ENCODE measurements around the gene AP5Z1. TPM values are rescaled to one million over a fixed set of nuclear protein-coding genes. Genes with fewer than 3 reads are reported as not detected.

AP5Z1 gene
- total RNA-seq, 4 donors from 2014 or later, result 25.7 to 37.3 (median 31.5) TPM

GRCh38 chr7:4744391-4745264 lies 30.8 kb upstream of the AP5Z1 start:
- Histone ChIP-seq H3K27me3 (no peaks in the 10 kb centered on the region), H3K4me3 (peak overlapping the region; percentile 36 to 53 (median 40)), H3K36me3 (peaks cover 15 to 41% (median 29%) of the 10 kb centered on the region in 4 donors), H3K9me3 (no peaks in the 10 kb centered on the region), H3K27ac (replicated peaks in 1 of 4) (peak overlapping the region; percentile 86 to 94 (median 90)), H3K4me1 (peaks cover 52 to 81% (median 72%) of the 10 kb centered on the region in 4 donors)
- WGBS, result 17% methylated on average over 28 of the region's 31 CpGs
- intact Hi-C loops (cut with DNase I), result loop anchor here (2.0 kb wide), 1 partner anchor 62 kb away; the partner anchor contains the start of gene FOXK1
- TF ChIP-seq POLR2A (IDR thresholded peaks at IDR 0.05; ENCODE audit: low read depth), result peak; percentile 2
- TF ChIP-seq EP300 (IDR thresholded peaks at IDR 0.05), result peak; percentile 6
- TF ChIP-seq CTCF (IDR thresholded peaks at IDR 0.05), result no peak
- peak; percentile 89 to 94 for TF ChIP-seq POLR2AphosphoS5 (IDR thresholded peaks at IDR 0.05)
- peak; percentile 99 for DNase-seq (ENCODE audit: extremely low spot score)

GRCh38 chr7:4745265-4745919 lies 30.0 kb upstream of the AP5Z1 start:
- H3K27ac ChIP-seq (replicated peaks in 1 of 4), result peak overlapping the region; percentile 86 to 94 (median 90)
- DNase-seq (ENCODE audit: extremely low spot score), result no peak
- H3K36me3 ChIP-seq, result peaks cover 15 to 47% (median 30%) of the 10 kb centered on the region in 4 donors
- no peaks in the 10 kb centered on the region for H3K9me3 ChIP-seq
- H3K4me1 ChIP-seq, result peaks cover 45 to 79% (median 66%) of the 10 kb centered on the region in 4 donors
- WGBS, result 10% methylated on average over 18 of the region's 18 CpGs
- peak overlapping the region; percentile 36 to 53 (median 40) for H3K4me3 ChIP-seq
- TF ChIP-seq CTCF (IDR thresholded peaks at IDR 0.05) (no peak), EP300 (IDR thresholded peaks at IDR 0.05) (no peak), POLR2AphosphoS5 (IDR thresholded peaks at IDR 0.05) (no peak), POLR2A (IDR thresholded peaks at IDR 0.05; ENCODE audit: low read depth) (no peak)
- intact Hi-C loops (cut with DNase I), result loop anchor here (2.0 kb wide), 1 partner anchor 63 kb away; the partner anchor contains the start of gene FOXK1
- H3K27me3 ChIP-seq, result no peaks in the 10 kb centered on the region

DNA sequence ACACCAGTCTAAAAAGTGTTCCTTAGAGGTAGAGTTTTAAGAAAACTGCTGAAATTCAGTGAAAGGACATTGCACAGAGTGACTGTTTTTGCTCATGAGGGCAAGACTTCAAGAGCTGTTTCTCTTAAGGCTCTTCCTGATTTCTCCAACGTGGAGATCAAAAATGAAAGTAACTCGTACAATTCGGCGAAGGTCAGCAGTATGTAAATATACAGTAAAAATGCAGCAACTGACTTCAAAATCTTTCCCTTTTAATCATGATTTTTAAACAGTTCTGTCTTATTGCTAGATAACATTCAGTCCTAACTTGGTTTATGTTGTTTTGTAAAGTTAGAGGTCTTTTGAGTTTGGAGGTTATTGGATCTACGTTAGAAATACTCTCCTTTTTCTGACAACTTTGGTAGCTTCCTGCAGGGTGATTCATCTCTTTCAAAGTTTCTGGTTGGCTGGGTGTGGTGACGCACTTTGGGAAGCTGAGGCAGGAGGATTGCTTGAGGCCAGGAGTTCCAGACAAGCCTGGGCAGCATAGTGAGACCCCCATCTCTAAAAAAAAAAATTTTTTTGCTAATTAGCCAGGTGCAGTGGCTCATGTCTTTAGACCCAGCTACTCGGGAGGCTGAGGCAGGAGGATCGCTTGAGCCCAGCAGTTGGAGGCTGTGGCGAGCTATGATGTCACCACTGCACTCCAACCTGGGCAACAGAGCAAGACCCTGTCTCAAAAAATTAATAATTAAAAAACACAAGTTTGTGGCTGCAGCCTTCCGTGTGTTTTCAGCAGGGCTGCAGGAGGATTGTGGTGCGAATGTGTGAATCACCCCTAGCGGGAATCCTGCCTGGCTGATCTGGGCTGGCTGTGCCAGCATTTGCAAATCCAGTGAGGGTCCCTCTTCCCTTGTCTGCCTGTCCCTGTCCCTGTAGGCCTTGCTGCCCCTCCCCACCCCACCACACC lies 29.2 kb upstream of the AP5Z1 start:
- no peaks in the 10 kb centered on the region for H3K27me3 ChIP-seq
- H3K4me1 ChIP-seq, result peaks cover 45 to 75% (median 64%) of the 10 kb centered on the region in 4 donors
- no peak for DNase-seq (ENCODE audit: extremely low spot score)
- TF ChIP-seq CTCF (IDR thresholded peaks at IDR 0.05) (no peak), POLR2AphosphoS5 (IDR thresholded peaks at IDR 0.05) (peak in 1 of 2 donors; percentile 42)
- intact Hi-C loops (cut with DNase I), result loop anchor here (2.0 kb wide), 1 partner anchor 63 kb away; the partner anchor contains the start of gene FOXK1
- peak overlapping the region; percentile 86 to 94 (median 90) for H3K27ac ChIP-seq (replicated peaks in 1 of 4)
- H3K4me3 ChIP-seq, result peak overlapping the region; percentile 36 to 53 (median 40)
- no peaks in the 10 kb centered on the region for H3K9me3 ChIP-seq
- 51% methylated on average over 12 of the region's 12 CpGs for WGBS
- H3K36me3 ChIP-seq, result peaks cover 9 to 46% (median 28%) of the 10 kb centered on the region in 4 donors

DNA sequence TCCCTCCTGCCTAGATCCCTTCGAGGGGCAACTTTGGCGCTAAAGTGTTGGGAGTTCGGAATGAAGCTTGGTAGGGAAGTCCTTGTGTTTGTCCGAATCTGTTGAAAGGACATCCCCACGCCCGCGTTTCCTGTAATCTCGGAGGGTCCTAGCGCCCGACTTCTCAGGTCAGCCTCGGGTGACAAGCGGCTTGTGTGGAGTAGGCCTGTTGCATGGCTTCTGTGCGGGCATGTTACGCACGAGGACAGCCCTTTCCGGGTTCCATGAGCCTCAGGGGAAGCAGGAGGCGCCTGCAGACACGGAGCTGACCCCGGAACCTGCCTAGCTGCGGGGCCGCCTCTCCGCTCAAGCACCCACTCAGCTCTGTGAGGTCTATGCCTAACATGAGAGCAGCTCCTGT lies 28.4 kb upstream of the AP5Z1 start:
- Histone ChIP-seq H3K9me3 (no peaks in the 10 kb centered on the region), H3K27ac (replicated peaks in 1 of 4) (peak overlapping the region; percentile 86 to 94 (median 90)), H3K4me1 (peaks cover 45 to 75% (median 64%) of the 10 kb centered on the region in 4 donors), H3K27me3 (no peaks in the 10 kb centered on the region), H3K4me3 (no peak overlapping the region), H3K36me3 (peaks cover 4 to 45% (median 24%) of the 10 kb centered on the region in 4 donors)
- TF ChIP-seq CTCF (IDR thresholded peaks at IDR 0.05), result no peak
- no peak for TF ChIP-seq EP300 (IDR thresholded peaks at IDR 0.05)
- TF ChIP-seq POLR2A (IDR thresholded peaks at IDR 0.05; ENCODE audit: low read depth), result no peak
- TF ChIP-seq POLR2AphosphoS5 (IDR thresholded peaks at IDR 0.05), result no peak
- intact Hi-C loops (cut with DNase I), result no loop called here
- DNase-seq (ENCODE audit: extremely low spot score), result no peak
- 80% methylated on average over 18 of the region's 22 CpGs for WGBS

Data from esophagus muscularis mucosa (tissue), 4 donors.